SH-SY5Y (cell line): Measurements from ENCODE around the gene CHIT1.

Experiments used
- GATA2 ChIP-seq: IDR thresholded peaks from 2 replicates; pipeline ENCODE4 v1.6.1; 2011; ENCODE audit warnings: mild to moderate bottlenecking, low read depth, low read length
- GATA3 ChIP-seq: IDR thresholded peaks from 2 replicates; pipeline ENCODE4 v1.6.1; 2011; ENCODE audit warnings: low read depth, mild to moderate bottlenecking, low read length, moderate library complexity

- TF ChIP-seq GATA2, result no peak
- no peak for TF ChIP-seq GATA3
Measured at GRCh38 chr1:203169770-203170520, 59.5 kb downstream of the CHIT1 start.
